H1 (cell line): ENCODE measurements around the gene IFNL3. TPM values are rescaled to one million over a fixed set of nuclear protein-coding genes. Genes with fewer than 3 reads are reported as not detected.

Source experiments
- CEBPB ChIP-seq: IDR thresholded peaks from 2 replicates; pipeline ENCODE4 v1.6.1; 2012; ENCODE audit warnings: low read depth, low read length
- GTF2F1 ChIP-seq: IDR thresholded peaks from 2 replicates; pipeline ENCODE4 v1.6.1; 2012; ENCODE audit warnings: low read depth, low read length, improper control_type of control experiment, borderline replicate concordance
- HDAC2 ChIP-seq, 2 experiments: fragments of 300-600 bp in 1 of 2; sonication (generic) in 1 of 2; IDR thresholded peaks; 2 replicates each; pipeline ENCODE4 v1.6.1; 2011 to 2012; ENCODE audit warnings: low read depth in 2 of 2, low read length in 2 of 2, mild to moderate bottlenecking in 2 of 2, moderate library complexity in 2 of 2, borderline replicate concordance in 1 of 2, inconsistent platforms in 1 of 2
- TEAD4 ChIP-seq: IDR thresholded peaks from 2 replicates; pipeline ENCODE4 v1.6.1; 2012; ENCODE audit warnings: low read depth, low read length, inconsistent platforms, mixed read lengths
- polyA plus RNA-seq, 7 experiments: library from polyadenylated mRNA; depleted of rRNA in 3 of 7; stranded (reverse) in 5 of 7; unstranded in 2 of 7; fragments of >200 nt in 5 of 7; fragments of 200-250 nt in 2 of 7; gene quantifications; 1 replicate in 5 of 7; 2 replicates in 1 of 7; 4 replicates in 1 of 7; pipeline versions ENCODE4 v1.2.1 to v1.2.3, GENCODE V29; 2011 to 2013; ENCODE audit warnings: missing spikeins in 2 of 7, mixed read lengths in 2 of 7
- total RNA-seq: library from RNA; stranded (reverse); fragmentation: NEBNext Ultra II Directional; extraction: Animal tissue kit (Norgen Biotek cat#: 25700); gene quantifications from 2 replicates; pipeline ENCODE4 v1.2.1, GENCODE V29; 2021
- TF ChIP-seq, protein P1 (sequence below): fragments of 300-600 bp; sonication (generic); IDR thresholded peaks from 2 replicates; pipeline ENCODE4 v1.7.1; 2012; ENCODE audit warnings: low read length, moderate library complexity, mild to moderate bottlenecking, inconsistent platforms; ENCODE audit not compliant: insufficient replicate concordance

Gene IFNL3
- total and polyA plus RNA-seq, 2 of the 8 experiments (the other 6 are each of a cell fraction or from before 2014, with no cell fraction given) = 0.11 TPM; not detected in 1

DNA sequence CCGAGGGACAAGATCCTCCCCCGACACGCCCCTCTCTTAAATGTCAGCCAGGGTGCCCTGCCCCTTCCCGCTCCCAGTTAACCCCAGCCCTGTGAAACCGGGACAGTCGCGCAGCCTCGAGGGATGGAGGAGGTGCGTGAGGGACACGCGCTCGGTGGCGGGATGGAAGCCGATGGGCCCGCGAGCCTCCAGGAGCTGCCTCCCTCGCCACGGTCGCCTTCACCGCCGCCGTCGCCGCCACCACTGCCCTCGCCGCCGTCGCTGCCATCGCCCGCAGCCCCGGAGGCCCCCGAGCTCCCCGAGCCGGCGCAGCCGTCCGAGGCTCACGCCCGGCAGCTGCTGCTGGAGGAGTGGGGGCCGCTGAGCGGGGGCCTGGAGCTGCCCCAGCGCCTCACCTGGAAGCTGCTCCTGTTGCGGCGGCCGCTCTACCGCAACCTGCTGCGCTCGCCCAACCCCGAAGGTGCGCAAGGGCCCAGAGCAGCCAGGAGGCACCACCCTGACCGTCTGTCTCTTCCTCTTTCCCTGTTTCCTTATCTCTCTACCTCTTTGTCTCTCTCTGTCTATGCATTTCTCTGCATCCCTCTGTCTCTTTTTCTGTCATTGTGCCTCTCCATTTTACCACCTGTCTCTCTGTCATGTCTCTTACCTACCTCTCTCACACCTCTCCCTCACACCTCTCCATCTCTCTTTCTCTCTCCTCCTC lies 47.8 kb downstream of the IFNL3 start, which contains the start of gene NCCRP1 (continued):
- TF ChIP-seq, protein P1, sequence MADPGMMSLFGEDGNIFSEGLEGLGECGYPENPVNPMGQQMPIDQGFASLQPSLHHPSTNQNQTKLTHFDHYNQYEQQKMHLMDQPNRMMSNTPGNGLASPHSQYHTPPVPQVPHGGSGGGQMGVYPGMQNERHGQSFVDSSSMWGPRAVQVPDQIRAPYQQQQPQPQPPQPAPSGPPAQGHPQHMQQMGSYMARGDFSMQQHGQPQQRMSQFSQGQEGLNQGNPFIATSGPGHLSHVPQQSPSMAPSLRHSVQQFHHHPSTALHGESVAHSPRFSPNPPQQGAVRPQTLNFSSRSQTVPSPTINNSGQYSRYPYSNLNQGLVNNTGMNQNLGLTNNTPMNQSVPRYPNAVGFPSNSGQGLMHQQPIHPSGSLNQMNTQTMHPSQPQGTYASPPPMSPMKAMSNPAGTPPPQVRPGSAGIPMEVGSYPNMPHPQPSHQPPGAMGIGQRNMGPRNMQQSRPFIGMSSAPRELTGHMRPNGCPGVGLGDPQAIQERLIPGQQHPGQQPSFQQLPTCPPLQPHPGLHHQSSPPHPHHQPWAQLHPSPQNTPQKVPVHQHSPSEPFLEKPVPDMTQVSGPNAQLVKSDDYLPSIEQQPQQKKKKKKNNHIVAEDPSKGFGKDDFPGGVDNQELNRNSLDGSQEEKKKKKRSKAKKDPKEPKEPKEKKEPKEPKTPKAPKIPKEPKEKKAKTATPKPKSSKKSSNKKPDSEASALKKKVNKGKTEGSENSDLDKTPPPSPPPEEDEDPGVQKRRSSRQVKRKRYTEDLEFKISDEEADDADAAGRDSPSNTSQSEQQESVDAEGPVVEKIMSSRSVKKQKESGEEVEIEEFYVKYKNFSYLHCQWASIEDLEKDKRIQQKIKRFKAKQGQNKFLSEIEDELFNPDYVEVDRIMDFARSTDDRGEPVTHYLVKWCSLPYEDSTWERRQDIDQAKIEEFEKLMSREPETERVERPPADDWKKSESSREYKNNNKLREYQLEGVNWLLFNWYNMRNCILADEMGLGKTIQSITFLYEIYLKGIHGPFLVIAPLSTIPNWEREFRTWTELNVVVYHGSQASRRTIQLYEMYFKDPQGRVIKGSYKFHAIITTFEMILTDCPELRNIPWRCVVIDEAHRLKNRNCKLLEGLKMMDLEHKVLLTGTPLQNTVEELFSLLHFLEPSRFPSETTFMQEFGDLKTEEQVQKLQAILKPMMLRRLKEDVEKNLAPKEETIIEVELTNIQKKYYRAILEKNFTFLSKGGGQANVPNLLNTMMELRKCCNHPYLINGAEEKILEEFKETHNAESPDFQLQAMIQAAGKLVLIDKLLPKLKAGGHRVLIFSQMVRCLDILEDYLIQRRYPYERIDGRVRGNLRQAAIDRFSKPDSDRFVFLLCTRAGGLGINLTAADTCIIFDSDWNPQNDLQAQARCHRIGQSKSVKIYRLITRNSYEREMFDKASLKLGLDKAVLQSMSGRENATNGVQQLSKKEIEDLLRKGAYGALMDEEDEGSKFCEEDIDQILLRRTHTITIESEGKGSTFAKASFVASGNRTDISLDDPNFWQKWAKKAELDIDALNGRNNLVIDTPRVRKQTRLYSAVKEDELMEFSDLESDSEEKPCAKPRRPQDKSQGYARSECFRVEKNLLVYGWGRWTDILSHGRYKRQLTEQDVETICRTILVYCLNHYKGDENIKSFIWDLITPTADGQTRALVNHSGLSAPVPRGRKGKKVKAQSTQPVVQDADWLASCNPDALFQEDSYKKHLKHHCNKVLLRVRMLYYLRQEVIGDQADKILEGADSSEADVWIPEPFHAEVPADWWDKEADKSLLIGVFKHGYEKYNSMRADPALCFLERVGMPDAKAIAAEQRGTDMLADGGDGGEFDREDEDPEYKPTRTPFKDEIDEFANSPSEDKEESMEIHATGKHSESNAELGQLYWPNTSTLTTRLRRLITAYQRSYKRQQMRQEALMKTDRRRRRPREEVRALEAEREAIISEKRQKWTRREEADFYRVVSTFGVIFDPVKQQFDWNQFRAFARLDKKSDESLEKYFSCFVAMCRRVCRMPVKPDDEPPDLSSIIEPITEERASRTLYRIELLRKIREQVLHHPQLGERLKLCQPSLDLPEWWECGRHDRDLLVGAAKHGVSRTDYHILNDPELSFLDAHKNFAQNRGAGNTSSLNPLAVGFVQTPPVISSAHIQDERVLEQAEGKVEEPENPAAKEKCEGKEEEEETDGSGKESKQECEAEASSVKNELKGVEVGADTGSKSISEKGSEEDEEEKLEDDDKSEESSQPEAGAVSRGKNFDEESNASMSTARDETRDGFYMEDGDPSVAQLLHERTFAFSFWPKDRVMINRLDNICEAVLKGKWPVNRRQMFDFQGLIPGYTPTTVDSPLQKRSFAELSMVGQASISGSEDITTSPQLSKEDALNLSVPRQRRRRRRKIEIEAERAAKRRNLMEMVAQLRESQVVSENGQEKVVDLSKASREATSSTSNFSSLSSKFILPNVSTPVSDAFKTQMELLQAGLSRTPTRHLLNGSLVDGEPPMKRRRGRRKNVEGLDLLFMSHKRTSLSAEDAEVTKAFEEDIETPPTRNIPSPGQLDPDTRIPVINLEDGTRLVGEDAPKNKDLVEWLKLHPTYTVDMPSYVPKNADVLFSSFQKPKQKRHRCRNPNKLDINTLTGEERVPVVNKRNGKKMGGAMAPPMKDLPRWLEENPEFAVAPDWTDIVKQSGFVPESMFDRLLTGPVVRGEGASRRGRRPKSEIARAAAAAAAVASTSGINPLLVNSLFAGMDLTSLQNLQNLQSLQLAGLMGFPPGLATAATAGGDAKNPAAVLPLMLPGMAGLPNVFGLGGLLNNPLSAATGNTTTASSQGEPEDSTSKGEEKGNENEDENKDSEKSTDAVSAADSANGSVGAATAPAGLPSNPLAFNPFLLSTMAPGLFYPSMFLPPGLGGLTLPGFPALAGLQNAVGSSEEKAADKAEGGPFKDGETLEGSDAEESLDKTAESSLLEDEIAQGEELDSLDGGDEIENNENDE = no peak
- TF ChIP-seq GTF2F1 = no peak
- no peak for TF ChIP-seq CEBPB
- no peak for TF ChIP-seq TEAD4
- TF ChIP-seq HDAC2 (IDR thresholded peaks at IDR 0.05; ENCODE audit: borderline replicate concordance in 1 of 2, low read depth in 2 of 2, low read length in 2 of 2) = no peak
